ENCODE measurements around the gene PNKD.

PNKD gene

GRCh38 chr2:218244665-218245064 lies 25.7 kb upstream of the PNKD start:
- no peaks in the 10 kb centered on the region for H3K27me3 Mint-ChIP-seq
- peak overlapping the region; percentile 80 to 91 for H3K27ac Mint-ChIP-seq
- peaks cover 42% of the 10 kb centered on the region for H3K4me1 Mint-ChIP-seq
- H3K4me3 Mint-ChIP-seq: peak overlapping the region in 1 of 2 donors; percentile 14
- H3K9me3 Mint-ChIP-seq: no peaks in the 10 kb centered on the region
- no peak for DNase-seq
- ATAC-seq: no peak

GRCh38 chr2:218245214-218245613 lies 25.1 kb upstream of the PNKD start:
- Mint-ChIP-seq H3K9me3 (no peaks in the 10 kb centered on the region), H3K4me1 (peaks cover 41% of the 10 kb centered on the region), H3K27ac (peak overlapping the region in 1 of 2 donors; percentile 91), H3K27me3 (no peaks in the 10 kb centered on the region), H3K4me3 (peak overlapping the region in 1 of 2 donors; percentile 14)
- no peak for DNase-seq
- ATAC-seq: peak; percentile 55

GRCh38 chr2:218249691-218250090 lies 20.6 kb upstream of the PNKD start:
- no peak for ATAC-seq
- no peaks in the 10 kb centered on the region for H3K9me3 Mint-ChIP-seq
- H3K27ac Mint-ChIP-seq: peak overlapping the region; percentile 42 to 69
- no peak for DNase-seq
- H3K4me1 Mint-ChIP-seq: peaks cover 44% of the 10 kb centered on the region
- H3K27me3 Mint-ChIP-seq: no peaks in the 10 kb centered on the region
- no peak overlapping the region for H3K4me3 Mint-ChIP-seq

GRCh38 chr2:218252509-218253231 lies 17.6 kb upstream of the PNKD start:
- ATAC-seq (no peak), DNase-seq (no peak)
- Mint-ChIP-seq H3K27me3 (no peaks in the 10 kb centered on the region), H3K9me3 (no peaks in the 10 kb centered on the region), H3K4me3 (no peak overlapping the region), H3K27ac (peak overlapping the region in 1 of 2 donors; percentile 88), H3K4me1 (peaks cover 59% of the 10 kb centered on the region)

- H3K4me1 Mint-ChIP-seq: peaks cover 64% of the 10 kb centered on the region
- ATAC-seq (no peak), DNase-seq (no peak)
- H3K4me3 Mint-ChIP-seq: no peak overlapping the region
- H3K27me3 Mint-ChIP-seq: no peaks in the 10 kb centered on the region
- no peaks in the 10 kb centered on the region for H3K9me3 Mint-ChIP-seq
- peak overlapping the region in 1 of 2 donors; percentile 88 for H3K27ac Mint-ChIP-seq
These were observed 17.1 kb upstream of the PNKD start for GRCh38 chr2:218253232-218253625.

- Mint-ChIP-seq H3K4me3 (no peak overlapping the region), H3K27ac (peak overlapping the region in 1 of 2 donors; percentile 35), H3K9me3 (no peaks in the 10 kb centered on the region), H3K27me3 (no peaks in the 10 kb centered on the region), H3K4me1 (peaks cover 70% of the 10 kb centered on the region)
- DNase-seq (no peak), ATAC-seq (no peak)
These were observed 14.9 kb upstream of the PNKD start for GRCh38 chr2:218255446-218255845.

- Mint-ChIP-seq H3K27ac (peak overlapping the region; percentile 78 to 84), H3K27me3 (no peaks in the 10 kb centered on the region), H3K4me1 (peaks cover 58% of the 10 kb centered on the region), H3K4me3 (no peak overlapping the region), H3K9me3 (no peaks in the 10 kb centered on the region)
- DNase-seq: no peak
- peak; percentile 1 for ATAC-seq
These were observed 13.5 kb upstream of the PNKD start for GRCh38 chr2:218256612-218257350.

GRCh38 chr2:218257390-218257981 lies 12.8 kb upstream of the PNKD start:
- H3K9me3 Mint-ChIP-seq: no peaks in the 10 kb centered on the region
- H3K27ac Mint-ChIP-seq: peak overlapping the region; percentile 84 to 90
- DNase-seq: peak; percentile 72 to 79
- ATAC-seq: peak; percentile 90
- H3K4me1 Mint-ChIP-seq: peaks cover 54% of the 10 kb centered on the region
- peak overlapping the region; percentile 10 to 11 for H3K4me3 Mint-ChIP-seq
- H3K27me3 Mint-ChIP-seq: no peaks in the 10 kb centered on the region

- Mint-ChIP-seq H3K4me1 (peaks cover 62% of the 10 kb centered on the region), H3K27ac (peak overlapping the region in 1 of 2 donors; percentile 96), H3K4me3 (no peak overlapping the region), H3K9me3 (no peaks in the 10 kb centered on the region), H3K27me3 (no peaks in the 10 kb centered on the region)
- DNase-seq (no peak), ATAC-seq (no peak)
These were observed 11.0 kb upstream of the PNKD start for GRCh38 chr2:218259099-218259961.

GRCh38 chr2:218260166-218260565 lies 10.2 kb upstream of the PNKD start:
- no peaks in the 10 kb centered on the region for H3K27me3 Mint-ChIP-seq
- ATAC-seq: no peak
- DNase-seq: no peak
- peak overlapping the region; percentile 52 to 96 for H3K27ac Mint-ChIP-seq
- no peak overlapping the region for H3K4me3 Mint-ChIP-seq
- no peaks in the 10 kb centered on the region for H3K9me3 Mint-ChIP-seq
- H3K4me1 Mint-ChIP-seq: peaks cover 64% of the 10 kb centered on the region

GRCh38 chr2:218260742-218261422 lies 9.4 kb upstream of the PNKD start, which contains the start of gene GPBAR1:
TSS of gene GPBAR1 (plus strand) at chr2:218261015. CDS start at chr2:218262725, 1,710 bp downstream.
- DNase-seq (no peak), ATAC-seq (no peak)
- no peak within 1 kb of the TSS for H3K4me3 Mint-ChIP-seq
- peaks cover 64% of the 10 kb centered on the region for H3K4me1 Mint-ChIP-seq
- no peaks in the 10 kb centered on the region for H3K9me3 Mint-ChIP-seq
- peak within 1 kb of the TSS; percentile 52 to 96 for H3K27ac Mint-ChIP-seq
- H3K27me3 Mint-ChIP-seq: no peaks in the 10 kb centered on the region

- no peak for ATAC-seq
- Mint-ChIP-seq H3K9me3 (no peaks in the 10 kb centered on the region), H3K4me1 (peaks cover 65% of the 10 kb centered on the region), H3K27me3 (no peaks in the 10 kb centered on the region), H3K27ac (peak overlapping the region in 1 of 2 donors; percentile 90), H3K4me3 (no peak overlapping the region)
- DNase-seq: no peak
These were observed 8.7 kb upstream of the PNKD start for GRCh38 chr2:218261423-218262236.

- Mint-ChIP-seq H3K4me1 (peaks cover 65% of the 10 kb centered on the region), H3K27ac (no peak overlapping the region), H3K4me3 (no peak overlapping the region), H3K27me3 (no peaks in the 10 kb centered on the region), H3K9me3 (no peaks in the 10 kb centered on the region)
- ATAC-seq (no peak), DNase-seq (no peak)
These were observed 8.1 kb upstream of the PNKD start for GRCh38 chr2:218262237-218262600.

All from stimulated activated naive CD8-positive, alpha-beta T cell treated with anti-CD3 and anti-CD28 coated beads, Interleukin-15, amount 100 ng/mL, for 72 hours (primary cell).